MCF 10A (cell line): Measurements from ENCODE around the gene THEMIS. TPM values are rescaled to one million over a fixed set of nuclear protein-coding genes. Genes with fewer than 3 reads are reported as not detected.

ENCODE experiments used
- BruUV-seq: library from RNA; stranded (reverse); fragments of 400-500 nt; replicated peaks from 2 replicates; lab custom pipeline; 2021; lab: Mats Ljungman, UMichigan
- CTCF ChIA-PET: fragments of 300-600 bp; sonication (Branson Sonifier 250); formaldehyde crosslinking; extraction: SDS; loops from one replicate; lab custom pipeline; 2021; ENCODE audit warnings: antibody characterized with exemption, inconsistent platforms; lab: Yijun Ruan, JAX
- POLR2A ChIA-PET: fragments of 300-600, 350-650 bp; sonication (Branson Sonifier 250); formaldehyde crosslinking; extraction: SDS; loops from one replicate; lab custom pipeline; 2020; ENCODE audit warnings: antibody characterized with exemption, inconsistent platforms; lab: Yijun Ruan, JAX
- DNase-seq: peaks from one replicate; pipeline ENCODE4 v3.0.0-alpha.2; 2018; ENCODE audit not compliant: unreplicated experiment
- H3K27ac Mint-ChIP-seq: one replicate; pipeline ENCODE4 v1.8.0; 2022; ENCODE audit warnings: mild to moderate bottlenecking, low read depth, mixed read lengths; ENCODE audit not compliant: unreplicated experiment
- H3K27me3 Mint-ChIP-seq: one replicate; pipeline ENCODE4 v1.8.0; 2022; ENCODE audit warnings: mixed read lengths; ENCODE audit not compliant: insufficient read depth, unreplicated experiment
- H3K36me3 Mint-ChIP-seq: one replicate; pipeline ENCODE4 v1.8.0; 2022; ENCODE audit warnings: mild to moderate bottlenecking, moderate library complexity, mixed read lengths; ENCODE audit not compliant: insufficient read depth, unreplicated experiment
- H3K4me1 Mint-ChIP-seq: one replicate; pipeline ENCODE4 v1.8.0; 2022; ENCODE audit warnings: mixed read lengths; ENCODE audit not compliant: insufficient read depth, unreplicated experiment
- H3K4me3 Mint-ChIP-seq: one replicate; pipeline ENCODE4 v1.8.0; 2022; ENCODE audit warnings: mild to moderate bottlenecking, moderate library complexity, mixed read lengths; ENCODE audit not compliant: unreplicated experiment
- H3K9me3 Mint-ChIP-seq: one replicate; pipeline ENCODE4 v1.8.0; 2022; ENCODE audit warnings: mixed read lengths; ENCODE audit not compliant: unreplicated experiment
- CTCF ChIP-seq: fragments of 200-600 bp; IDR thresholded peaks from one replicate; pipeline ENCODE4 v1.8.0; 2022; ENCODE audit warnings: antibody characterized with exemption, mild to moderate bottlenecking; ENCODE audit not compliant: unreplicated experiment
- intact Hi-C: fragments of 100-400 bp; cut with micrococcal nuclease; formaldehyde crosslinking; loops from 2 replicates; pipeline ENCODE4 v1.14.1; 2022
- total RNA-seq: library from RNA; stranded (reverse); gene quantifications from 2 replicates; pipeline ENCODE4 v1.2.3, GENCODE V29; 2022

The THEMIS gene
- total RNA-seq, 1 experiment from 2014 or later, result not detected

DNA sequence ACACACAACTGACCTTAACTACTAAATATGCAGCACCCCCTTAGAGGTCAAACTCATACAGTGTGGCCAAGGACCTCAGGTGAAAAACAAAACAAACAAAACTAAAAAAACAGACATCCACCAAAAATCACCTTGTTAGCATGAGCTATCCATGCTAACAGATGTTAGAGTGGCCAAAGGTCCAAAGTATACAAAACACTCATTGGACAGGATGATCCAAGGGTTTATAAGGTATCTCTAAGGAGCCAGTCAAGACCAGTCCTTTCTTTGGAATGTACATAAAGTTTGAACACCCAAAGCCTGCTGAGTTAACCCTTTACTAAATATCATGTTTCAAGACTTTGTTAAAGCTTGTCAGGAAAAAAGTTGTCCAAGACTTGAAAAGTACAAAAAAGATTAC, 35.8 kb downstream of the THEMIS start:
- no peaks in the 10 kb centered on the region for H3K9me3 Mint-ChIP-seq
- H3K27ac Mint-ChIP-seq, result no peak overlapping the region
- BruUV-seq, result no TSS peak
- TF ChIP-seq CTCF, result no peak
- no peak overlapping the region for H3K4me3 Mint-ChIP-seq
- ChIA-PET CTCF (interaction anchor here (1.7 kb wide), 1 partner anchor 10 kb away, joined by 6 read pairs; no protein-coding TSS in a partner anchor), POLR2A (no interaction called here)
- no peaks in the 10 kb centered on the region for H3K4me1 Mint-ChIP-seq
- no peaks in the 10 kb centered on the region for H3K36me3 Mint-ChIP-seq
- intact Hi-C loops, result no loop called here
- no peak for DNase-seq
- H3K27me3 Mint-ChIP-seq, result no peaks in the 10 kb centered on the region

- no peak for TF ChIP-seq CTCF
- no TSS peak for BruUV-seq
These were observed 36.2 kb downstream of the THEMIS start for GRCh38 chr6:127864701-127865100.

GRCh38 chr6:127860723-127861122, 40.1 kb downstream of the THEMIS start:
- no peak for DNase-seq
- intact Hi-C loops, result no loop called here
- Mint-ChIP-seq H3K4me1 (no peaks in the 10 kb centered on the region), H3K4me3 (no peak overlapping the region), H3K27me3 (no peaks in the 10 kb centered on the region), H3K36me3 (no peaks in the 10 kb centered on the region), H3K27ac (no peak overlapping the region), H3K9me3 (no peaks in the 10 kb centered on the region)
- no peak for TF ChIP-seq CTCF
- ChIA-PET POLR2A (no interaction called here), CTCF (interaction anchor here (0.5 kb wide), 1 partner anchor 450 kb away, joined by 3 read pairs; no protein-coding TSS in a partner anchor)
- no TSS peak for BruUV-seq

More at GRCh38 chr6:127864701-127865100, 36.2 kb downstream of the THEMIS start:
- Mint-ChIP-seq H3K4me3 (no peak overlapping the region), H3K9me3 (no peaks in the 10 kb centered on the region), H3K27ac (no peak overlapping the region), H3K27me3 (no peaks in the 10 kb centered on the region), H3K36me3 (no peaks in the 10 kb centered on the region), H3K4me1 (no peaks in the 10 kb centered on the region)
- CTCF ChIA-PET, result interaction anchor here (1.7 kb wide), 1 partner anchor 9 kb away, joined by 6 read pairs; no protein-coding TSS in a partner anchor
- DNase-seq, result no peak
- intact Hi-C loops, result no loop called here
- POLR2A ChIA-PET, result no interaction called here

DNA sequence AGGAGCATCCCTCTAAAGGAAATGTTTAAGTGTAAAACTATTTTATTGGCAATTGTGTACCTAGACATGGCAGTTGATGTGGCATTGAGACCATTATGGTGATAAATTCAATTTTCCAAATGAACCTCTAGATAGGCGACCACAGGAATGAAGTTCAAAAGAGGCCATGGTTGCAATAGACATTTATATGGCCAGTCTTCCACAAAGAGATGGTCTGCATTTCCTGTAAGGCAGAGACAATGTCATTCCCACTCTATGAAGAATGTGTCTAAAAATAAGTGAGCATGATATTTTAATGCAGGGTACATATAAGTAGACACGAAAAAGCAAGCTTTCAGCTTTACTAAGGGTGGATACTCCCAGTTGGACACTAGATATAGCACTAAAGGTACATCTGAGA, 40.9 kb downstream of the THEMIS start:
- TF ChIP-seq CTCF, result no peak
- Mint-ChIP-seq H3K9me3 (no peaks in the 10 kb centered on the region), H3K4me3 (no peak overlapping the region), H3K4me1 (no peaks in the 10 kb centered on the region), H3K36me3 (no peaks in the 10 kb centered on the region), H3K27me3 (no peaks in the 10 kb centered on the region), H3K27ac (no peak overlapping the region)
- intact Hi-C loops, result loop anchor here (5.0 to 10.0 kb wide), 3 partner anchors 123 to 1515 kb away; no protein-coding TSS in a partner anchor
- no peak for DNase-seq
- ChIA-PET POLR2A (no interaction called here), CTCF (interaction anchor here (0.5 kb wide), 1 partner anchor 451 kb away, joined by 3 read pairs; no protein-coding TSS in a partner anchor)
- BruUV-seq, result no TSS peak
